BE2C (cell line): ENCODE data around the gene SCAI.
"Not testable (repeated sequence)": the region's sequence is repeated elsewhere in the genome, so short reads cannot be mapped to it uniquely, and the experiment has no call there.

Experiments used
- DNase-seq: peaks from one replicate; pipeline ENCODE4 v3.0.0-alpha.2; 2020
- H3K27me3 ChIP-seq: fragments of 250-450 bp; sonication (Bioruptor Pico); 2 replicates; pipeline ENCODE4 v1.5.1; 2020; ENCODE audit warnings: mild to moderate bottlenecking
- H3K36me3 ChIP-seq: fragments of 250-450 bp; sonication (Bioruptor Pico); 2 replicates; pipeline ENCODE4 v1.5.1; 2020; ENCODE audit warnings: mild to moderate bottlenecking
- H3K4me1 ChIP-seq: fragments of 250-450 bp; sonication (Bioruptor Pico); 2 replicates; pipeline ENCODE4 v1.5.1; 2020
- H3K4me3 ChIP-seq: 2 replicates; pipeline ENCODE4 v1.5.1; 2011; ENCODE audit warnings: low read depth, low read length
- H3K9me3 ChIP-seq: fragments of 250-450 bp; sonication (Bioruptor Pico); 2 replicates; pipeline ENCODE4 v1.5.1; 2020
- TF ChIP-seq, protein P1 (sequence below): IDR thresholded peaks from 2 replicates; pipeline ENCODE4 v1.5.1; 2012; ENCODE audit warnings: mild to moderate bottlenecking, low read depth, low read length

Gene SCAI

DNA sequence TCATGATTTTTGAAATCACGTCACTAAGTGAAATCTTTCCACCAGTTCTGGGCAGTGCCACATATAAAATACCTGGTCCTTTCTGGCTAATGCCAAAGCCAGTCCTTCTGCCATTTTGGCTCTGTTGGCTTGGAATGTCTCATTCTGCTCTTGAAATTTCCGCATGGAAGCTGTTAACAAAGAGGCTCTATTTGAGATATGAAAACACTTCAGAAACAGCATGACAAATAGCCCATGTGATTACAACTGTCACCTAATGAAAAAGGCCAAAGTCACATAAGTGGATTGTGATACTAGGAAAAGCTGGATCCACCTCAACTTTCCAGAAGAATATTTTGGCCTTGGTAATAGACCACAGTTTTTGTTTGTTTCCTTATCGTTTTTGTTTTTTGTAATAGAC is 215.2 kb downstream of the SCAI start:
- DNase-seq = no peak
- H3K9me3 ChIP-seq = no peaks in the 10 kb centered on the region
- H3K27me3 ChIP-seq = no peaks in the 10 kb centered on the region
- H3K36me3 ChIP-seq = 0 out of 2 replicates have a peak, but pooled peaks cover 3% of the 10 kb centered on the region
- TF ChIP-seq, protein P1, sequence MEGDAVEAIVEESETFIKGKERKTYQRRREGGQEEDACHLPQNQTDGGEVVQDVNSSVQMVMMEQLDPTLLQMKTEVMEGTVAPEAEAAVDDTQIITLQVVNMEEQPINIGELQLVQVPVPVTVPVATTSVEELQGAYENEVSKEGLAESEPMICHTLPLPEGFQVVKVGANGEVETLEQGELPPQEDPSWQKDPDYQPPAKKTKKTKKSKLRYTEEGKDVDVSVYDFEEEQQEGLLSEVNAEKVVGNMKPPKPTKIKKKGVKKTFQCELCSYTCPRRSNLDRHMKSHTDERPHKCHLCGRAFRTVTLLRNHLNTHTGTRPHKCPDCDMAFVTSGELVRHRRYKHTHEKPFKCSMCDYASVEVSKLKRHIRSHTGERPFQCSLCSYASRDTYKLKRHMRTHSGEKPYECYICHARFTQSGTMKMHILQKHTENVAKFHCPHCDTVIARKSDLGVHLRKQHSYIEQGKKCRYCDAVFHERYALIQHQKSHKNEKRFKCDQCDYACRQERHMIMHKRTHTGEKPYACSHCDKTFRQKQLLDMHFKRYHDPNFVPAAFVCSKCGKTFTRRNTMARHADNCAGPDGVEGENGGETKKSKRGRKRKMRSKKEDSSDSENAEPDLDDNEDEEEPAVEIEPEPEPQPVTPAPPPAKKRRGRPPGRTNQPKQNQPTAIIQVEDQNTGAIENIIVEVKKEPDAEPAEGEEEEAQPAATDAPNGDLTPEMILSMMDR = no peak
- no peaks in the 10 kb centered on the region for H3K4me1 ChIP-seq
- H3K4me3 ChIP-seq = no peak overlapping the region

DNA sequence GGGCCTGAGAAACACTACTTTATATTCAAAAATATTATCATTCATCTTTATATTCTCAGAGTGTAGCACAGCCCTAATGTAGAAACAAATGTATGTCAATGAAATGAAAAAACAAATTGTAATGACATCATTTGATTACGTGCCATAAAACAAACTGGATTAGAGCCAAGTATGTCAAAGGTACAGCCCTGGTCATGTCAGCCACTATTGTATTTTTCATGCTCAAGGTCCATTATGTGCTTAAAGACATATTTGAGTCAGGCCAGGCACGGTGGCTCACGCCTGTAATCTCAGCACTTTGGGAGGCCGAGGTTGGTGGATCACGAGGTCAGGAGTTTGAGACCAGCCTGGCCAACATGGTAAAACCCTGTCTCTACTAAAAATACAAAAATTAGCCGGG is 222.9 kb downstream of the SCAI start:
- not testable (repeated sequence) for H3K27me3 ChIP-seq, H3K4me3 ChIP-seq, H3K9me3 ChIP-seq, H3K36me3 ChIP-seq, DNase-seq, H3K4me1 ChIP-seq

DNA sequence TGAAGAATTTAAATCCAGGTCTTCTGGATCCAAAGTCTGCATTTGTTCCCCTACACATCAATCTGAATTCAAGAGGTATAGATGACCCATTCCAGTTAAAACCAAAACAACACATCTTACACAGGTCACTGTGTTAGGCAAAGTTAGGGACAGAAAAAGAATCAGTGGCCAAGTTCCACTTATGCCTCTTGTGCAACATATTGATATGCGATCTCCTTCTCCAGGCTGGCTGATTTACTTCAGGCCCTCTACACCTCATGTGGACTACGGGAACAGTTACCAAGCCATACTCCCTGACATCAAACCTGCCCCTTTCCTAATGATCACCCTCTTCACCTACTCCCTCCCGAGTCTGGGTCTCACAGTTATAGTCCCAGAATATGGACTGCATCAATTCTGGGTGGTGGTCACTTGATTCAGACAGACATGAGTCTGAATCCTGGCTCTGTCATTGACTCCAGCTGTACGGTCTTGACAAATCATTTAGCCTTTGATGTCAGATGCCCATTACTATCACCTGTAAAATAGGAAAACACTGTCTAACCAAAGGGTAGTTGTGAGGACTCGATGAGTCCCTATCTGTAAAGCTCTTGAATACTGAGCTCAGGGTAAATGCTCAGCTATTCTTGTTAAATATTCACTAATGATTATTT is 228.4 kb downstream of the SCAI start:
- DNase-seq = no peak
- no peaks in the 10 kb centered on the region for H3K4me1 ChIP-seq
- TF ChIP-seq, protein P1 = no peak

DNA sequence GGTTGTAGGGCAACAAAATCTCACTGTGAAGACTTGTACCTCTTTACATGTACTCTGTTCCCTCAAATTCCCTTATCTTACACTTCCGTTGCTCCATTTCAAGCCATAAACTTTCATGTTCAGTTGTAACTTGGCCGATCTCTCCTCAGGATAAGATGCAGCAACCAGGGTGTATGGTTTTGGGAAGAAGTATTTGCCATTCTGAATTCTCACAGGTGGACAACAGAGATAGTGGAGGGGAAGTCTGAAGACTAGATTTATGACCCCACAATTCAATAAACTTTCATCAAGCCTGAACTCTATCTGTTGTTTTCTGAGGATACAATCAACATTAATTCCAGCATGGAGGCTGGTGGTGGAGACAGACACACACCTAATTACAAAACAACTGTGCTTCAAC is 229.9 kb downstream of the SCAI start:
- TF ChIP-seq, protein P1 = no peak
- Histone ChIP-seq H3K4me3 (no peak overlapping the region), H3K36me3 (peaks cover 3% of the 10 kb centered on the region)

More for the DNA sequence above, 228.4 kb downstream of the SCAI start:
- no peaks in the 10 kb centered on the region for H3K9me3 ChIP-seq
- H3K4me3 ChIP-seq = no peak overlapping the region
- peaks cover 3% of the 10 kb centered on the region for H3K36me3 ChIP-seq
- no peaks in the 10 kb centered on the region for H3K27me3 ChIP-seq

DNA sequence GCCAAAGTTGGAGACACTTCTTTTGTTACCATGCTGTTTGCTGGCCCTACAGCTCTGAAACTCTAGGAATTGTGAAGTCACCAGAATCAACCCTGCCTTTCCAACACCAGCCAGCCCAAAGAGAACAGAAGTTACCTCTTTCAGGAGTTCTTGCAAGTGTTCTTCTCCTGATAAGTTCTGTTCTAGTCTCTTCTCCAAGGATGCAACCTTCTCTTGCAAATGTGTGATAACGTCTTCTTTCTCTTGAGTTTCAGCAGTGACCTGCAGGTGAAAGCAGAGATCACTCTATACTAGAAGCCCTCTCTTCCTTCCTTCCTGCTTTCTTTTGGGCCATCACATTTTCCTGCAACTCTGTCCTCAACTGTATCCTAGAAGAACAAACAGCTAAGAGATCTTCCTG is 231.6 kb downstream of the SCAI start:
- Histone ChIP-seq H3K36me3 (peaks cover 3% of the 10 kb centered on the region), H3K4me1 (no peaks in the 10 kb centered on the region), H3K9me3 (no peaks in the 10 kb centered on the region), H3K4me3 (no peak overlapping the region), H3K27me3 (no peaks in the 10 kb centered on the region)
- DNase-seq = no peak
- TF ChIP-seq, protein P1 = no peak

More for the DNA sequence above, 229.9 kb downstream of the SCAI start:
- Histone ChIP-seq H3K9me3 (no peaks in the 10 kb centered on the region), H3K4me1 (no peaks in the 10 kb centered on the region), H3K27me3 (no peaks in the 10 kb centered on the region)
- no peak for DNase-seq

DNA sequence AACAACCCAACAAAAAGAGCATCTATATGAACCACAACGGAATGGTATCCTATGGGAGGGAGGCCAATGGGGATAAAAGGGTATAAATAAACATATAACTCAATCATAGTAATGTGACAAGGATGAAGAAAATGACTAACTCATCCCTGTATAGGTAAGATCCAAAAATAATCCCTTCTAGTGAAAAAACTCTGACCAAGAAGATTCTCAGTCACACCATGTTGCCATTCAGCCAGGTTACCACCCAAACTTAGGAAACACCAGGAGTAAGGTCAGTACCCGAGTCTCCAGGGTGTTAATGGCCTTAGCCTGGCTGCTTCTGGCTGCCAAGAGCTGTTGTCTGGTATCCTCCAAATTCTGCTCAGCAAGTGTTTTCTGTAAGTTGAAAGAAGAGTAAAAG is 235.2 kb downstream of the SCAI start:
- H3K36me3 ChIP-seq = peaks cover 3% of the 10 kb centered on the region
- H3K4me3 ChIP-seq = no peak overlapping the region
- H3K4me1 ChIP-seq = no peaks in the 10 kb centered on the region
- TF ChIP-seq, protein P1 = no peak
- DNase-seq = no peak
- H3K27me3 ChIP-seq = no peaks in the 10 kb centered on the region
- H3K9me3 ChIP-seq = no peaks in the 10 kb centered on the region

DNA sequence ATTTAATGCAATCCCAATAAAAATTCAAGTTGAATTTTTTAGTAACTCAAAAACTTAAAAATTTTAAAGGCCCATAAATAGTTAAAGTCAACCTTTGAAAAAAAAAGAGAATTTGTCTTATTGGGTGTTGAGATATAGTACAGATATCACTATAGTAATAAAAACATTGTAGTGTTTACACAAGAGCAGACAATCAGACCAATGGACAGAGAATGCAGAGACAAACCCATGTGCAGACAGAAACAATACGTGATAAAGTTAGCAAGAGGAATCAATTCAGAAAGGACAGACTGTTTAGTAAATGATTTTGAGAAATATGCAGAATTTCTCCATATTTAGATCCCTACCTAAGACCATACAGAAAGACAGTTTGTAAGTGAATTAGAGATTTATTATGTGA is 236.4 kb downstream of the SCAI start:
- Histone ChIP-seq H3K27me3 (no peaks in the 10 kb centered on the region), H3K9me3 (no peaks in the 10 kb centered on the region), H3K4me1 (no peaks in the 10 kb centered on the region), H3K36me3 (peaks cover 3% of the 10 kb centered on the region; the same call in 1 of the 2 replicates), H3K4me3 (no peak overlapping the region)
- no peak for DNase-seq
- TF ChIP-seq, protein P1 = no peak
